ENCODE data around the gene GSTP1.
"Not testable (repeated sequence)": the region's sequence is repeated elsewhere in the genome, so short reads cannot be mapped to it uniquely, and the experiment has no call there.

GSTP1 gene

GRCh38 chr11:67583247-67584204, at the start of gene GSTP1:
Gene GSTP1, plus strand, starts transcription at chr11:67583812. Its CDS starts 32 bp downstream, at chr11:67583844.
- ATAC-seq, result peak; percentile 91 to 94

GRCh38 chr11:67534070-67534679, 49.4 kb upstream of the GSTP1 start:
- ATAC-seq, result no peak

GRCh38 chr11:67535561-67535960, 48.1 kb upstream of the GSTP1 start:
- ATAC-seq, result no peak

DNA sequence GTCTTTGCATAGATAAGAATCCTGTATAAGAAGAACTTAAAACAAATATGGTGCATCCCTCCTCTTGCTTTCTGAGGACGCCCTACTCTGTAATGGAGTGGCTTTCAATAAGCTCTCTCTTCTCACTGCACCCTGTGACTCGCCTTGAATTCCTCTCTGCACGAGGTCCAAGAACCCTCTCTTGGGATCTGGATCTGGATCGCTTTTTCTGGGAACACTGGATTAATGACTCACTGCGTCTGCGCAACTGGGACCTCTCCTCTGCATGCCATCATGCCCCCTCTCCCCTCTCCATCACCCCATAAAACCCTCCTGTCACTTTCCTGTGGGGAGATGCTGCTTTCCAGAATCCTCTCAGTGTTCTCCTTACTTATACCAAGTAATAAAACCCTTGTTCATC, 45.3 kb upstream of the GSTP1 start:
- ATAC-seq, result no peak

GRCh38 chr11:67538823-67539505, 44.6 kb upstream of the GSTP1 start:
- ATAC-seq, result no peak

DNA sequence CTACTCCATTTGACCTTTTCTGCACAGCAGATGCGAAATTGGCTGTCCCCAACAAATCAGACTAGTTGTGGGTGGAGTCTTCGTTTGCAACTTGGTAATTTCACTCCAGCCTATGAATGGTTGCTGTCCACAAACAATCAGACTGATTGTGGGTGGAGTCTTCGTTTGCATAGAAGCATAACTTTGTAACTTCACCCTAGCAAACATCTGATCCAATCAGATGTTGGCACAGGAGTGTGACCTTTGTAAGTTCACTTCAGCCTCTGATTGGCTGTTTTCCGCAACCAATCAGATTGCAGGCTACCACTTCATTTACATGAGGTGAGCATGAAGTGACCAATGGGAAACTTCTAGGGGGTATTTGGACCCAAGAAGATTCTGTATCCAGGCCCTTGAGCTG, 44.1 kb upstream of the GSTP1 start:
- no peak for ATAC-seq

DNA sequence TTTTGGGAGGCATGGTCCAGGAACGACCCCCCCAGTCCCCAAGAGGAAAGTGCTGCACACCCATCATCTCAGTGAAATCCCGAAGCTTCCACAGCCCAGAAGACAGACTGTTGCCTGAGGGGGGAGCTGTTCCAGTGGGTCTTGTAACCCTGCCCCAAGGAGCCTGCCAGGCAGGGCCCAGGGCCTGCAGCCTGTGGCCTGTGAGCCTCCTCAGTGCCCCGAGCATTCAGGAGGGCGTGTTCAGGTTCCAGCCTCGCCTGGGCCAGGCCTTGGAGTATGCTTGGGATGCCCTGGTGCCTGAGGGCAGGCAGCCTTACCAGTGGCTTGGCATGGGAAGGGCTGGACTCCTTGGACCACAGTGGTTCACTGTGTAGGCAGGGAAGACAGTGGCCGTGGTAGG, 42.4 kb upstream of the GSTP1 start:
- no peak for ATAC-seq

DNA sequence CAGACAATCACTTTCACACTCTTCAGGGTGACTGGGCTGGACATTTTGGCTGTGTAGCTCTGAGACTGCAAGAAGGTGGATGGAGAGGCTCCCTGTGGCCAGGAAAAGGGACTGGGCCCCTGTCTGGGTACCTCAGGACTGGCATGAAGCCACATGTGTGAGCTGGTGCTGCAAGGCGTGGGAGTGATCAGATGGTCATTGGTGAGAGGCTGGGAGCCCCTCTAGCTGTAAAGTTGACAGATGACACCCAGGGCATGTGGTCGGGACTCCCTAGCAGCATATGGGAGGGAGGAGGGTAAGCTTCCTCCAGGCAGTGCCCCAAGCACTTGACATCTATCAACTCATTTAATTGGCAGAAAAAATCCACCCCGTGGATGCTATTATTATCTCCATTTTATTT, 41.4 kb upstream of the GSTP1 start:
- no peak for ATAC-seq

DNA sequence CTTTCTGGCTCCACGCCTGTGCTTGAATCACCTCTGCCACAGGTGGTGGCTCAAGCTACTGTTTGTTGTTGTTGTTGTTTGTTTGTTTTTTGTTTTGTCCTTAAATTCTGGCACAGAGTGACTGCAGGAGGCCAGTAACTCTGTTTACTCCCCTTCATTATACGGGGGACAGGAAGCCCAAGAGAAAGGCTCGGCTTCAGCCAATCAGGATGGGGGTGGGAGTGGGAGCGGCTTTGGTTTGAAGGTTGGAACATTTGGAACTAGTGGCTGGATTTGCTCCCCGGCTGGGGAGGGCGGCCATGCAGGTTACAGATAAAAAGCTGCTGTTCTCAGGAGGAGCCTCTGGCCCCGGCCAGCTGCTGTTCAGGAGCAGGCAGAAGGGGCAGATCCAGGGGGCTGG, 40.6 kb upstream of the GSTP1 start:
- no peak for ATAC-seq

DNA sequence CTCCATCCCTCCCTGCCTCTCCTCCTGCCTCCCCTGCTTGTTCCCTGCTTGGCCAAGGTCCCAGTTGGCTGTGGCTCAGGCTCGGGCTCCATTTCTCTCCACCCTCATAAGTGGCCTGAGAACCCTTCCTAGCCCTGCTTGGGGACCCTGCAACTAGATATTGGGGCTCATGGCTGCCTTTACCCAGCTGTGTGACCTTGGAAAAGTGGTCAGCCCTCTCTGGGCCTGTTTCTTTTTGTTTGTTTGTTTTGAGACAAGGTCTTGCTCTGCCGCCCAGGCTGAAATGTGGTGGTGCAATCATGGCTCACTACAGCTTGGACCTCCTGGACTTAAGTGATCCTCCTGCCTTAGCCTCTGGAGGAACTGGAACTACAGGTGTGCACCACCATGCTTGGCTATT, 40.0 kb upstream of the GSTP1 start:
- ATAC-seq, result no peak

DNA sequence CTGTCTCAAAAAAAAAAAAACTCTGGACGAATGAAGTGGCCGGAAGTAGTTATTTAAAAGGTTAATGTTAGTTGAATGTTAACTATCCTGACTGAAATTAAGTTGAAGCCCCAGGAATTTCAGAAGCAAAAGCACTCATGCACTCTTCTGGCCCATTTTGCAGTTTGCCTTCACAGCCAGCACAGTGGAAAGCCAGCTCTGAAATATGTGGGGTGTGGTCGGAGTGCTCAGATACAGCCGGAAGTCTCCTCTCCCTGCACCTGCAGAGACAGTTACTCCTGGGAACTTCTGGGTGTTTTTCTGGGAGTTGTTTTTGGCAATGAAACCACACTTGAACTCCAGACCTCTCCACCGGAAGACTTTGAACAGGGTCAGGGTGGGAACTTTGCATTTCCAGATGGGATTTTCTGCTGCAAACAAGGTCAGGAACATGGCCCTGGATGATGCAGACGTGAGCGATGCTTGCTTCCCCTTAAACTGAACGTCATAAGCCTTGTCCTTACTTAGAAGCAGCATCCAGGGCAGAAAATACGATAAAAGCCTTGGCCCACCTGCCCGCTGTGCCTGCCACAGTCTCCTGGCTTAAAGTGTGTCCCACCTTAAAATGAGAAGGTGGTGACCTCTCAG, 38.9 kb upstream of the GSTP1 start:
- no peak for ATAC-seq

DNA sequence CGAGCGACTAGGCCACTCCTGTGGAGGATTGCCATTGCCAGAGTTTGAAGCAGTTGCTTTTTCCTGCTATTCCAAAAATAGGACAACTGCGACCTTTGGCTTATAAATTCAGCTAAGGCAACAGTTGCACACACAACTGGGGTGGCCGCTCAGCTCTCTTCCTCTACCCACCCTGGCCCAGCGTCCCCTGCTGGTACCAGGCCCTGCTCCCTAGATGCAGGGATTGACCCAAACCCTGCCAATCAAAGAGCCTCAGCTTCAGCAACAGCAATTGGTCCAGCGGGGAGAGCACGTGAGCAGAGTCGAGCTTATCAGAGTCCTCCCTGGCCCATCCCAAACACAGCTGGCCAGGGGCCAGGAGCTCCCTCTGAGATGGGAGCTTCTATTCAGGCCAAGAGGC, 38.3 kb upstream of the GSTP1 start:
- no peak for ATAC-seq

GRCh38 chr11:67548112-67548511, 35.5 kb upstream of the GSTP1 start:
- ATAC-seq, result not testable (repeated sequence)

DNA sequence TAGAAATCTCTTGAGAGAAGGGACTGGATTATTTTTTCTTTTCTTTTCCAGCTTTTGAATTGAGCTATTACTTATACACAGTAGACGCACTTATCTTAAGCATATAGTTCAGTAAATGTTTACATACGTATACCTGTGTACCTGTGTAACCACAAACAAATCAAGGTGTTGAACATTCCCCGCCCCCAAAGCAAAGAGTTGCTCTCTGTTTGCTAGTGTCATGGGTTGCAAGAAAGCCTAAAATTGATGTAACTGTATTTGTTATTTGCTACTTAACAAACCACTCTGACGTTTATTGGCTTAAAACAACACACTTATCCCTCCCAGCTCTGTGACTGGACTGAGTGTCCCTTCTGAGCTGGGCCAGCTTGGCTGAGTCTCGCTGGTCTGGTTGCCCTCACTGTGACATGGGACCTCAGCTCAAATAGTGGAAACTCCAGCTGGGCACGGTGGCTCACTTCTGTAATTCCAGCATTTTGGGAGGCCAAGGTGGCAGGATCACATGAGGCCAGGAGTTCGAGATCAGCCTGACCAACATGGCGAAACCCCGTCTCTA, 35.0 kb upstream of the GSTP1 start:
- no peak for ATAC-seq

GRCh38 chr11:67551127-67551526, 32.5 kb upstream of the GSTP1 start:
- ATAC-seq, result no peak

DNA sequence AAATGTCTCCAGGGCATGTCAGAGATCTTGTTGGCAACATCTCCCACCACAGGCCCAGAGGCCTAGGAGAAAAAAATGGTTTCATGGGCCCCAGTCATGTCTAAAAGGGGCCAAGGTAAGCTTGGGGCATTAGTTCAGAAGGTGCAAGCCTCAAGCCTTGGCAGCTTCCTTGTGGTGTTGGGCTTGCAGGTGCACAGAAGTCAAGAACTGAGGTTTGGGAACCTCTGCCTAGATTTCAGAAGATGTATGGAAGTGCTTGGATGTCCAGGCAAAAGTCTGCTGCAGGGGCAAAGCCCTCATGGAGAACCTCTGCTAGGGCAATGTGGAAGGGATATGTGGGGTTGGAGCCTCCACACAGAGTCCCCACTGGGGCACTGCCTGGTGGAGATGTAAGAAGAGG, 31.9 kb upstream of the GSTP1 start:
- ATAC-seq, result not testable (repeated sequence)

GRCh38 chr11:67556244-67556643, 27.4 kb upstream of the GSTP1 start:
- no peak for ATAC-seq

DNA sequence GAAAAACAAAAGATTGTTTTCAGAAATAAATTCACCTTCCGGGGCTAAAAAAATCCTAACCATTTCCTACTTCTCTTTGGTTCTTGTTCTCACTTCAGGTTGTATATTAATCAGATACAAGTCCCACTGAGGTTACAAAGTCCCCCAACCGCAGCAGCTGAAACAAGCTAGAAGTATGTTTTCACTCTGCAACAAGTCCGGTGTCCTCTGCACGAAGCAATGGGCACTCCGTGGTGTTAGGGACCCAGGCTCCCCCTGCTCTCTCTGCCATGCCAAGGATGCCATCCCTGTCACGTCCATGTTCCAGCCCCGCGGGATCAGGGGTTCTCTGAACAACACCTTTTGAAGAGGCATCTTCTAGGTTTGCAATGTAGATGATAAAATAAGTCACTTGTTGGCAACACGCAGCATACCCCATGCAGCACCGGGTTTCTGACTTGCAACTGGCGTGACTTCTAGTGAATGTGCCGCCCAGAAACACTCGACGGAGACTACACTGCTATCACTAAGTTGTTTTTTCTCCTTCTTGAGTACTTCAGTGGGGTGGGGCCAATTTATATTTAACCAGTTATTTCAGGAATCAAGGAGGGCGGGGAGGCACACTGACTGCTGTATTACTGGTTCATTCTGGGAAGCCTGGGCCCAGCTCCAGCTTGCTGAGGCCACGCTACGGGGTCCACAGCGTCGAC, 25.4 kb upstream of the GSTP1 start:
- ATAC-seq, result no peak

- ATAC-seq, result peak in 1 of 2 donors; percentile 67
Measured at GRCh38 chr11:67561971-67562619, 21.5 kb upstream of the GSTP1 start.

GRCh38 chr11:67562963-67563704, 20.5 kb upstream of the GSTP1 start:
- ATAC-seq, result no peak

DNA sequence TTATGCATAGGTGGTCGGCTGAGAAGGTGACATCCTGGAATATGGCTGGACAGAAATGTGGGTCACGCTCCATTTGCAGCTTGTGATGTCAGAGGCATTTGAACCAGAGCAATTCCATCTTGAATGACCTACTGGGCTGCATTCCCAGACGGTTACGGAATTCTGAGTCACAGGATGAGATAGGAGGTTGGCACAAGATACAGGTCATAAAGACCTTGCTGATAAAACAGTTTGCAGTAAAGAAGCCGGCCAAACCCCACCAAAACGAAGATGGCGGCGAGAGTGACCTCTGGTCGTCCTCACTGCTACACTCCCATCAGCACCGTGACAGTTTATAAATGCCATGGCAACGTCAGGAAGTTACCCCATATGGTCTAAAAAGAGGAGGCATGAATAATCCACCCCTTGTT, 19.9 kb upstream of the GSTP1 start:
- not testable (repeated sequence) for ATAC-seq
